Measurements from ENCODE around the gene FFAR3.
"Not testable (repeated sequence)": the region's sequence is repeated elsewhere in the genome, so short reads cannot be mapped to it uniquely, and the experiment has no call there.

The FFAR3 gene

GRCh38 chr19:35360081-35360480 is 1.8 kb downstream of the FFAR3 start:
- not testable (repeated sequence) for DNase-seq; H3F3A ChIP-seq (ENCODE audit: insufficient read depth, low read length); H3K9me3 ChIP-seq (replicated peaks; ENCODE audit: insufficient read depth, low read length); H4K20me1 ChIP-seq (ENCODE audit: insufficient read depth, low read length); H3K27ac ChIP-seq (ENCODE audit: low read length); H3K4me2 ChIP-seq (ENCODE audit: low read depth, low read length); H3K4me1 ChIP-seq (ENCODE audit: low read length); H3K79me2 ChIP-seq (ENCODE audit: low read length); H3K4me3 ChIP-seq (ENCODE audit: low read length); H3K36me3 ChIP-seq (replicated peaks; ENCODE audit: insufficient read depth, low read length); H2AFZ ChIP-seq (ENCODE audit: low read length); H3K9ac ChIP-seq (ENCODE audit: low read length); H3K9me2 ChIP-seq (replicated peaks; ENCODE audit: insufficient read depth, low read length)
- H3K27me3 ChIP-seq (replicated peaks; ENCODE audit: insufficient read depth, low read length): peaks cover 50% of the 10 kb centered on the region

DNA sequence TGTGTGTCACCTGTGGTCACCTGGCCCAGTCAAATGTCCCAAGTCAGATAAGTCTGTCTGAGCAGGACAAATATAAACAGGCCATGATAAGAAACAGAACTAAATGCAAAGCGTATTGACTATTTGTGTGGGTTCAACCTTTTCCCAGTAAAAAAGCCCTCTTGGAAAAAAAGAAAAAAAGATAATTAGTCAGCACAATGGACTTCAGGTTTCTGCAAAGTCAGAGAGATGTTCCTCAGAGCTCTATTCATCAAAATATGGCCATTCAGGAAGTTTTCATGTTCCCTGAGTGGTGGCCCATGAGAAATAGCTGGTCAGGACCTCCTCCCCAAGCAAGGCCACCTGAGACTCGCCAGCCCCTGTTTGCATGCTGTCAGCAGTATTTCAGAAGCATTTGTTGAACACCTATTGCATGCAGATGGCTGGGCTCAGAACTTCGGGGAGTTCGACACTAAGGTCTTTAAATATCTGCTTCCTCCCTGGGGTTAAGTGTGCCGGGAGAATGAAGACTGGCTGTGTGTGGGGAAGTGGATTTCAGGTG is 2.7 kb downstream of the FFAR3 start:
- H3K4me1 ChIP-seq (ENCODE audit: low read length): no peaks in the 10 kb centered on the region
- DNase-seq: no peak
- no peaks in the 10 kb centered on the region for H4K20me1 ChIP-seq (ENCODE audit: insufficient read depth, low read length)
- no peaks in the 10 kb centered on the region for H3K9me3 ChIP-seq (replicated peaks; ENCODE audit: insufficient read depth, low read length)
- H3K27me3 ChIP-seq (replicated peaks; ENCODE audit: insufficient read depth, low read length): peaks cover 54% of the 10 kb centered on the region
- H3K9me2 ChIP-seq (replicated peaks; ENCODE audit: insufficient read depth, low read length): no peaks in the 10 kb centered on the region
- TF ChIP-seq EZH2phosphoT487 (IDR thresholded peaks at IDR 0.05; ENCODE audit: low read length) (no peak), EZH2 (optimal IDR thresholded peaks at IDR 0.05; ENCODE audit: low read depth, low read length) (no peak)
- TF ChIP-seq, protein P1, sequence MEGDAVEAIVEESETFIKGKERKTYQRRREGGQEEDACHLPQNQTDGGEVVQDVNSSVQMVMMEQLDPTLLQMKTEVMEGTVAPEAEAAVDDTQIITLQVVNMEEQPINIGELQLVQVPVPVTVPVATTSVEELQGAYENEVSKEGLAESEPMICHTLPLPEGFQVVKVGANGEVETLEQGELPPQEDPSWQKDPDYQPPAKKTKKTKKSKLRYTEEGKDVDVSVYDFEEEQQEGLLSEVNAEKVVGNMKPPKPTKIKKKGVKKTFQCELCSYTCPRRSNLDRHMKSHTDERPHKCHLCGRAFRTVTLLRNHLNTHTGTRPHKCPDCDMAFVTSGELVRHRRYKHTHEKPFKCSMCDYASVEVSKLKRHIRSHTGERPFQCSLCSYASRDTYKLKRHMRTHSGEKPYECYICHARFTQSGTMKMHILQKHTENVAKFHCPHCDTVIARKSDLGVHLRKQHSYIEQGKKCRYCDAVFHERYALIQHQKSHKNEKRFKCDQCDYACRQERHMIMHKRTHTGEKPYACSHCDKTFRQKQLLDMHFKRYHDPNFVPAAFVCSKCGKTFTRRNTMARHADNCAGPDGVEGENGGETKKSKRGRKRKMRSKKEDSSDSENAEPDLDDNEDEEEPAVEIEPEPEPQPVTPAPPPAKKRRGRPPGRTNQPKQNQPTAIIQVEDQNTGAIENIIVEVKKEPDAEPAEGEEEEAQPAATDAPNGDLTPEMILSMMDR (IDR thresholded peaks at IDR 0.05; ENCODE audit: low read length): no peak
- H3F3A ChIP-seq (ENCODE audit: insufficient read depth, low read length): no peaks in the 10 kb centered on the region
- H3K4me2 ChIP-seq (ENCODE audit: low read depth, low read length): no peak overlapping the region
- no peak overlapping the region for H3K4me3 ChIP-seq (ENCODE audit: low read length)
- H3K27ac ChIP-seq (ENCODE audit: low read length): no peak overlapping the region
- no peak overlapping the region for H3K9ac ChIP-seq (ENCODE audit: low read length)
- no peak overlapping the region for H2AFZ ChIP-seq (ENCODE audit: low read length)
- no peaks in the 10 kb centered on the region for H3K79me2 ChIP-seq (ENCODE audit: low read length)
- H3K36me3 ChIP-seq (replicated peaks; ENCODE audit: insufficient read depth, low read length): no peaks in the 10 kb centered on the region

DNA sequence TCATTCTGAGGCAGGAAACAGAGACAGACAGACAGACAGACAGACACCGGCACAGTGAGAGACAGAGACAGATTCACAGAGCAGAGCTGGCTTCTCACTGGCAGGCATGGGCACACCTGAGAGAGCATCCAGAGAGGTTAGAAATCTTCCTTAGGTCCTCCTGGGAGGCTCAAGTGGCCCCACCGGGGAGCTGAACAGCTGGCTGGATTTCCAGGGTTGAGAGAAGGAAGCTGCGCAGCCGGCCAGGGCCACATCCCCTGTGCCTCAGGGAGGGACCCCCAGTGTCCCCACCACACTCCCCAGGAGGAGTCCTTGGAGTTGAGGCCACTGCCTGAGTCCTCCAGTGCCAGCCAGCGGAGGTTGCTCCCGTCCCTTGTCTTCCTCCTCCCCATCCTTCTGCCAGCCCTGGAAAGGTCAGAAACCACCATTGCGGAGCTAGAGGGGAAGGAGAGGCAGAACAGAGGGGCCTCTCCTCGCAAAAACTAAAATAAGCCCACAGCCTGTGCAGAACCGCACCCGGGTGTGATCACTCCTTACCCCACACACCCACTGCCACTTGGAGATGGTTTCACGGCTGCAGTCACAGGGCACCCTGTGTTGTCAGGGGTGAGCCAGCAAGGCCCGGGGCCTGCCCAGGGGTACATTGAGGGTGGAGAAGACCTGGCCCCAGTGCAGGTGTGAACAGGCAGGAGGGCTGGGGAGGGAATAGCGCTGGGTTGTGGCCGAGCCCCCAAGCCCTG is 4.2 kb downstream of the FFAR3 start:
- no peaks in the 10 kb centered on the region for H3K36me3 ChIP-seq (replicated peaks; ENCODE audit: insufficient read depth, low read length)
- H3K4me1 ChIP-seq (ENCODE audit: low read length): no peaks in the 10 kb centered on the region
- no peak overlapping the region for H2AFZ ChIP-seq (ENCODE audit: low read length)
- no peak overlapping the region for H3K4me3 ChIP-seq (ENCODE audit: low read length)
- H3K27ac ChIP-seq (ENCODE audit: low read length): no peak overlapping the region
- H3K9me3 ChIP-seq (replicated peaks; ENCODE audit: insufficient read depth, low read length): no peaks in the 10 kb centered on the region
- H3K27me3 ChIP-seq (replicated peaks; ENCODE audit: insufficient read depth, low read length): peaks cover 64% of the 10 kb centered on the region
- no peak overlapping the region for H3K4me2 ChIP-seq (ENCODE audit: low read depth, low read length)
- no peak overlapping the region for H3K9ac ChIP-seq (ENCODE audit: low read length)
- no peaks in the 10 kb centered on the region for H4K20me1 ChIP-seq (ENCODE audit: insufficient read depth, low read length)
- H3K79me2 ChIP-seq (ENCODE audit: low read length): no peaks in the 10 kb centered on the region
- TF ChIP-seq EZH2 (optimal IDR thresholded peaks at IDR 0.05; ENCODE audit: low read depth, low read length): no peak
- no peak for TF ChIP-seq EZH2phosphoT487 (IDR thresholded peaks at IDR 0.05; ENCODE audit: low read length)
- TF ChIP-seq, protein P1 (IDR thresholded peaks at IDR 0.05; ENCODE audit: low read length): no peak
- no peaks in the 10 kb centered on the region for H3K9me2 ChIP-seq (replicated peaks; ENCODE audit: insufficient read depth, low read length)
- DNase-seq: no peak
- no peaks in the 10 kb centered on the region for H3F3A ChIP-seq (ENCODE audit: insufficient read depth, low read length)

- no peaks in the 10 kb centered on the region for H3K36me3 ChIP-seq (replicated peaks; ENCODE audit: insufficient read depth, low read length)
- no peak overlapping the region for H3K9ac ChIP-seq (ENCODE audit: low read length)
- TF ChIP-seq EZH2 (optimal IDR thresholded peaks at IDR 0.05; ENCODE audit: low read depth, low read length) (no peak), EZH2phosphoT487 (IDR thresholded peaks at IDR 0.05; ENCODE audit: low read length) (no peak)
- TF ChIP-seq, protein P1 (IDR thresholded peaks at IDR 0.05; ENCODE audit: low read length): no peak
- H2AFZ ChIP-seq (ENCODE audit: low read length): no peak overlapping the region
- H3K79me2 ChIP-seq (ENCODE audit: low read length): no peaks in the 10 kb centered on the region
- no peaks in the 10 kb centered on the region for H3F3A ChIP-seq (ENCODE audit: insufficient read depth, low read length)
- H3K4me1 ChIP-seq (ENCODE audit: low read length): no peaks in the 10 kb centered on the region
- no peaks in the 10 kb centered on the region for H3K9me2 ChIP-seq (replicated peaks; ENCODE audit: insufficient read depth, low read length)
- no peaks in the 10 kb centered on the region for H3K9me3 ChIP-seq (replicated peaks; ENCODE audit: insufficient read depth, low read length)
- H3K4me2 ChIP-seq (ENCODE audit: low read depth, low read length): no peak overlapping the region
- no peak for DNase-seq
- no peak overlapping the region for H3K27ac ChIP-seq (ENCODE audit: low read length)
- H4K20me1 ChIP-seq (ENCODE audit: insufficient read depth, low read length): no peaks in the 10 kb centered on the region
- no peak overlapping the region for H3K4me3 ChIP-seq (ENCODE audit: low read length)
- H3K27me3 ChIP-seq (replicated peaks; ENCODE audit: insufficient read depth, low read length): peaks cover 66% of the 10 kb centered on the region
Observed at GRCh38 chr19:35363001-35363590, 4.8 kb downstream of the FFAR3 start.

All from MM.1S (cell line).